Mesenchymal stem cell (in vitro differentiated cells and primary cell): ENCODE data around the gene NKX1-2.

Source experiments
- DNase-seq: peaks from one replicate; pipeline ENCODE4 v3.0.0-alpha.2; 2013
- H2AFZ ChIP-seq: one replicate; pipeline ENCODE4 v1.6.1; 2013; ENCODE audit warnings: low read depth, mild to moderate bottlenecking, control low read depth, inconsistent platforms, low read length, moderate library complexity
- H2AK5ac ChIP-seq: 2 replicates; pipeline ENCODE4 v1.6.1; 2013; ENCODE audit warnings: low read length, moderate library complexity, mild to moderate bottlenecking, inconsistent platforms; ENCODE audit not compliant: severe bottlenecking
- H2BK120ac ChIP-seq: one replicate; pipeline ENCODE4 v1.6.1; 2013; ENCODE audit warnings: low read depth, mild to moderate bottlenecking, inconsistent platforms, low read length, moderate library complexity
- H2BK12ac ChIP-seq, 2 experiments: one replicate each; pipeline ENCODE4 v1.6.1; 2013; ENCODE audit warnings: inconsistent platforms in 2 of 2, low read length in 2 of 2, mild to moderate bottlenecking in 2 of 2, moderate library complexity in 2 of 2, control low read depth in 1 of 2
- H2BK15ac ChIP-seq: one replicate; pipeline ENCODE4 v1.6.1; 2013; ENCODE audit warnings: mild to moderate bottlenecking, low read depth, inconsistent platforms; ENCODE audit not compliant: poor library complexity, severe bottlenecking
- H2BK5ac ChIP-seq: 2 replicates; pipeline ENCODE4 v1.6.1; 2013; ENCODE audit warnings: low read depth, mild to moderate bottlenecking, low read length, control low read depth, inconsistent platforms; ENCODE audit not compliant: poor library complexity, severe bottlenecking
- H3K14ac ChIP-seq, 2 experiments: one replicate each; pipeline ENCODE4 v1.6.1; 2013; ENCODE audit warnings: inconsistent platforms in 2 of 2, low read length in 2 of 2, control low read depth in 1 of 2, mild to moderate bottlenecking in 1 of 2, moderate library complexity in 1 of 2
- H3K18ac ChIP-seq, 2 experiments: one replicate each; pipeline ENCODE4 v1.6.1; 2013; ENCODE audit warnings: inconsistent platforms in 2 of 2, low read length in 2 of 2, control low read depth in 1 of 2, low read depth in 1 of 2, mild to moderate bottlenecking in 1 of 2
- H3K23ac ChIP-seq, 2 experiments: one replicate each; pipeline ENCODE4 v1.6.1; 2013; ENCODE audit warnings: inconsistent platforms in 2 of 2, low read length in 2 of 2, mild to moderate bottlenecking in 2 of 2, moderate library complexity in 2 of 2, control low read depth in 1 of 2
- H3K27ac ChIP-seq: 2 replicates; pipeline ENCODE4 v1.5.1; 2013; ENCODE audit warnings: mild to moderate bottlenecking, moderate library complexity, low read length, control low read depth, inconsistent platforms; ENCODE audit not compliant: poor library complexity, severe bottlenecking
- H3K27me3 ChIP-seq, 2 experiments: 2 replicates each; pipeline versions ENCODE4 v1.6.1 to v1.7.0; 2013; ENCODE audit warnings: low read length in 2 of 2, mild to moderate bottlenecking in 2 of 2, moderate library complexity in 2 of 2, control low read depth in 1 of 2, inconsistent platforms in 1 of 2; ENCODE audit not compliant: control insufficient read depth in 1 of 2, insufficient read depth in 1 of 2
- H3K36me3 ChIP-seq, 2 experiments: 2 replicates each; pipeline versions ENCODE4 v1.6.1 to v1.7.0; 2013; ENCODE audit warnings: low read length in 2 of 2, control low read depth in 1 of 2, inconsistent platforms in 1 of 2, low read depth in 1 of 2, mild to moderate bottlenecking in 1 of 2; ENCODE audit not compliant: insufficient read depth in 2 of 2, control insufficient read depth in 1 of 2
- H3K4ac ChIP-seq, 2 experiments: one replicate each; pipeline ENCODE4 v1.6.1; 2013; ENCODE audit warnings: inconsistent platforms in 2 of 2, low read length in 2 of 2, mild to moderate bottlenecking in 2 of 2, moderate library complexity in 2 of 2, control low read depth in 1 of 2, low read depth in 1 of 2
- H3K4me1 ChIP-seq: 2 replicates; pipeline ENCODE4 v1.6.1; 2013; ENCODE audit warnings: low read depth, low read length, control low read depth; ENCODE audit not compliant: control insufficient read depth, insufficient read depth
- H3K4me2 ChIP-seq: 2 replicates; pipeline ENCODE4 v1.6.1; 2013; ENCODE audit warnings: low read length, mild to moderate bottlenecking, inconsistent platforms; ENCODE audit not compliant: poor library complexity, severe bottlenecking
- H3K4me3 ChIP-seq, 2 experiments: 2 replicates each; pipeline versions ENCODE4 v1.5.1 to v1.7.0; 2013; ENCODE audit warnings: low read length in 2 of 2, mild to moderate bottlenecking in 2 of 2, control low read depth in 1 of 2, low read depth in 1 of 2; ENCODE audit not compliant: insufficient read depth in 1 of 2
- H3K79me1 ChIP-seq: replicated peaks from 2 replicates; pipeline ENCODE4 v1.6.1; 2013; ENCODE audit warnings: mild to moderate bottlenecking, control low read depth, low read length, inconsistent platforms; ENCODE audit not compliant: poor library complexity, severe bottlenecking
- H3K9ac ChIP-seq: 2 replicates; pipeline ENCODE4 v1.7.0; 2013; ENCODE audit warnings: mild to moderate bottlenecking, low read length, moderate library complexity
- H3K9me3 ChIP-seq: 2 replicates; pipeline ENCODE4 v1.7.0; 2013; ENCODE audit warnings: mild to moderate bottlenecking, low read length; ENCODE audit not compliant: control insufficient read depth
- H4K8ac ChIP-seq: one replicate; pipeline ENCODE4 v1.6.1; 2013; ENCODE audit warnings: inconsistent platforms, mild to moderate bottlenecking, low read length, moderate library complexity
- H4K91ac ChIP-seq: one replicate; pipeline ENCODE4 v1.6.1; 2013; ENCODE audit warnings: mild to moderate bottlenecking, low read length, inconsistent platforms
- WGBS: methylation state at CpG from one replicate; pipeline ENCODE4 v1.1.7; 2013; ENCODE audit warnings: mixed read lengths; 5-methylcytosine and 5-hydroxymethylcytosine counted together

Gene NKX1-2

DNA sequence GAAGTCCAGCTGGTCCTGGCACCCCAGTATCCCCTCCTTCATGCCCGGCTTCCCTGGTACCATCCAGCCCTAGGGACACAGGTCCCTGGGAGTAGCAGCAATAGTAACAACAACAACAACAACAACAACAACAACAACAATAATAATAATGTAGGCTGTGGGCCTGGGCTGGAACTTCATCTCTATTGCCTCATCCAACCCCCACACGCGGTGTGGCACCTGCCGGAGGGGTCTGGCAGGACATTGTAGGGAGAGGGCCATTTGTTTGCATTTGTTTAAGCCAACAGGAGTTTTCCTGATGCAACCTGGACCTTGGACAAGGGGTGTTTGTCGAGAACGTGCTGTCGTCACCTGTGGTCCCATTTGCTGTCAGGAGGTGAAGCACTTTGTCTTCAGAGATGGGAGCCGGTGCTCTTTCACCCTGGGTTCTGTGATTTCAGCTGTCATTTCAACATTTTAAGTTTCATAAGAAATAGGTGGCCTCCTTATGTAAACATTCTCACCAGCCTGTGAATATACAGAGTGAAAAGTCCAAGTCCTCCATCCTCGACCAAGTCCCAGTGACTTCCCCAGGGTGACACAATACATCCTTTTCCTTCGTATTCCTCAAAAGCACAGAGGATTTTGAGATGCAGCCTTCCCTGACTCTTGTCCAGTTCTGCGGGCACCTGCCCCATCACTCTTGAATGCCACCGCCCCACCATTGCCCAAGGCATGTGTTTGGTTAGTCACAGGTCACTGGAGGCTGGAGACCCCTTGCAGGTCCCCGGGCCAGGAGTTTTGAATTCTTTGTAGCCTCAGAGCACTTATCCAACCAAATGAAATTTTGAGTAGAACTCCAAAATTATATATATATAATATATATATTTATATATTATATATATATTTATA, 21.0 kb upstream of the NKX1-2 start:
- Histone ChIP-seq H4K8ac (no peak overlapping the region), H2AK5ac (no peak overlapping the region), H2AFZ (no peak overlapping the region), H3K9ac (no peak overlapping the region), H2BK15ac (no peak overlapping the region), H3K4me1 (peaks cover 1% of the 10 kb centered on the region), H3K18ac (no peak overlapping the region), H3K14ac (no peak overlapping the region), H2BK5ac (no peak overlapping the region), H3K27me3 (no peaks in the 10 kb centered on the region), H3K4me3 (no peak overlapping the region), H4K91ac (no peak overlapping the region), H3K79me1 (peaks cover 21% of the 10 kb centered on the region), H3K4me2 (no peak overlapping the region), H3K27ac (no peak overlapping the region), H2BK120ac (no peak overlapping the region), H2BK12ac (no peak overlapping the region), H3K9me3 (no peaks in the 10 kb centered on the region), H3K23ac (no peak overlapping the region), H3K4ac (no peak overlapping the region), H3K36me3 (peaks cover 0 to 21% of the 10 kb centered on the region in 2 experiments)
- DNase-seq: no peak
- 97% methylated on average over 10 of the region's 13 CpGs for WGBS

DNA sequence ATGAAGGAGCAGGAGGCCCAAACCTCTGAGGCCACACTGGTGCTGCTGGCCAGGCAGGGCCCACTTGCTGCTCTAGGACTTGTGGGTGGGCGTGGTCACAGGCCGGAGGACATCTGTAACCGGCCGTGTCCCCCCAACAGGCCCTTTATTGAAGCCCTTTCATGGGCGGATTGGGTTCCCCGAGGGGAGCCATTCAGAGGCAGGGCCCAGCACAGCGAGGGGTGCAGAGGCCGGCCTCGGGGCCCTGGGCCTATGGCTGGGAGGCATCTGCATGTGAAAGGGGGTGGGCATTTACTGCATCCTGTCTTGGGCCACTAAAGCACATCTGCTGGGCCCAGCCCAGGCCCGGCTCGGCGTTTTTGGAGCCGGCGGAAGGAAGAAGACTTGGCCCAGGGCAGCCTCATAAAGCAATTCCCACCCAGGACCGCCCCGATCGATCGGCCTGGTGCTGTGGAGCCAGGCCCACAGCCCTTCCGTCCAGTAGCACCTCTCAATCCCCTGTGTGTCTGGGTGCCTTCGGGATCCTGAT, 20.2 kb upstream of the NKX1-2 start:
- Histone ChIP-seq H2BK120ac (no peak overlapping the region), H3K9me3 (no peaks in the 10 kb centered on the region), H3K9ac (no peak overlapping the region), H3K4me1 (peaks cover 3% of the 10 kb centered on the region), H3K14ac (no peak overlapping the region), H3K18ac (no peak overlapping the region), H4K8ac (no peak overlapping the region), H3K4me3 (peak overlapping the region in 1 of 2 experiments; percentile 28), H2BK12ac (no peak overlapping the region), H2BK15ac (no peak overlapping the region), H2AFZ (no peak overlapping the region), H2AK5ac (no peak overlapping the region), H3K79me1 (peaks cover 23% of the 10 kb centered on the region), H3K36me3 (peaks cover 0 to 21% of the 10 kb centered on the region in 2 experiments), H3K27me3 (no peaks in the 10 kb centered on the region), H3K4ac (no peak overlapping the region), H3K23ac (no peak overlapping the region), H2BK5ac (no peak overlapping the region), H3K27ac (no peak overlapping the region), H4K91ac (no peak overlapping the region), H3K4me2 (no peak overlapping the region)
- DNase-seq: no peak
- 67% methylated on average over 20 of the region's 20 CpGs for WGBS

DNA sequence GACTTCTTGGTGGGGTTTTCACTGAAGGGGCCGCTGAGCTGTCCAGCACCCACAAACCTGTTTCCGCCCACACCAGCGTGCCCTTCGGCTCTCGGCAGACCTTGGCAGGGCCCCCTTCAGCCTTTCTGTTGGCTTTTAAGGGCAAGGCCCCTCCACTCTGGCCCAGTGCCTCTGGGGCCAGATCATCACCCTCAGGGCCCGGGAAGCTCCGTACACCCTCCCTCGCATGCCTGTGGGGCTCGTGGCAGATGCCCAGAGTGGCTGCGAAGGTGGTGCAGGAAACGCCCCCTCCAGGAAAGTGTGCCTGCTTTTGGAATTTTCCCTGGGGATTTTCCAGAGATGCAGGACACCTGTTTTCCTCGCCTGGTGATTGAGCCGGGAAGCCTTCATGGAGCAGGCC, 18.8 kb upstream of the NKX1-2 start:
- Histone ChIP-seq H3K14ac (no peak overlapping the region), H2BK12ac (no peak overlapping the region), H4K91ac (peak overlapping the region; percentile 31), H3K36me3 (peaks cover 0 to 21% of the 10 kb centered on the region in 2 experiments), H2BK5ac (peak overlapping the region; percentile 1), H3K27me3 (no peaks in the 10 kb centered on the region), H3K4me3 (no peak overlapping the region), H3K4ac (no peak overlapping the region), H3K9me3 (no peaks in the 10 kb centered on the region), H3K9ac (no peak overlapping the region), H2AFZ (no peak overlapping the region), H3K4me1 (peaks cover 3% of the 10 kb centered on the region), H4K8ac (no peak overlapping the region), H3K27ac (no peak overlapping the region), H3K23ac (no peak overlapping the region), H2BK15ac (no peak overlapping the region), H3K18ac (no peak overlapping the region), H2AK5ac (no peak overlapping the region), H2BK120ac (no peak overlapping the region), H3K79me1 (peaks cover 29% of the 10 kb centered on the region), H3K4me2 (no peak overlapping the region)
- WGBS: 92% methylated on average over 13 of the region's 13 CpGs
- no peak for DNase-seq

DNA sequence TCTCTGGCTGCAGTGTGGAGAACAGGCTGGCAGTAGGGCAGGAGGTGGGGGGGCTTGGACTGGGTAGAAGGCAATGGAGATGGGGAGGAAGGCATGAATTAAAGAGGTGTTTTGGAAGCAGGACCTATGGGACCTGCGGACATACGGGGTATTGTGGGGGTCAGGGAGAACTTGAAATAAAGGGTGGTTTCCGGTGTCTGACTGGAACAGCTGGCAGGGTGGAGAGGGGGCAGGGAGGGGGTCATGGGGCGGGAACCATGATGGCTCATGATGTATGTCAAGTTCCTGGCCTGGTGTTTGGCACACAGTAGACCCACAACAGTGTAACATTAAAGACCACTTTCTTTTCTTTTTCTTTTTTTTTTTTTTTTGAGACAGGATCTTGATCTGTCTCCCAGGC, 17.3 kb upstream of the NKX1-2 start:
- Histone ChIP-seq H3K18ac (no peak overlapping the region), H3K9ac (no peak overlapping the region), H3K4ac (no peak overlapping the region), H3K14ac (no peak overlapping the region), H3K27ac (no peak overlapping the region), H2BK15ac (no peak overlapping the region), H3K79me1 (peaks cover 31% of the 10 kb centered on the region), H4K91ac (no peak overlapping the region), H2BK12ac (no peak overlapping the region), H3K36me3 (peaks cover 0 to 21% of the 10 kb centered on the region in 2 experiments), H4K8ac (no peak overlapping the region), H3K4me1 (peaks cover 6% of the 10 kb centered on the region), H3K4me2 (no peak overlapping the region), H3K9me3 (no peaks in the 10 kb centered on the region), H2BK5ac (no peak overlapping the region), H3K23ac (no peak overlapping the region), H3K27me3 (no peaks in the 10 kb centered on the region), H2AFZ (no peak overlapping the region), H3K4me3 (no peak overlapping the region), H2AK5ac (no peak overlapping the region), H2BK120ac (no peak overlapping the region)
- 98% methylated on average over 3 of the region's 4 CpGs for WGBS
- DNase-seq: no peak
